Metanephros (tissue), 2 donors: ENCODE measurements around the gene FRG2. TPM values are rescaled to one million over a fixed set of nuclear protein-coding genes. Genes with fewer than 3 reads are reported as not detected.

Experiments
- small RNA-seq: library from RNA; depleted of rRNA; stranded (forward); fragments of <200 nt; gene quantifications from one replicate; pipeline ENCODE3, GENCODE V24; 2014; ENCODE audit warnings: low replicate concordance
- total RNA-seq: library from RNA; depleted of rRNA; stranded (reverse); fragments of >200 nt; gene quantifications from one replicate; pipeline ENCODE4 v1.2.3, GENCODE V29; 2014

The FRG2 gene
- not detected for total RNA-seq

GRCh38 chr4:190027156-190027555, at the start of gene FRG2:
TSS of gene FRG2 (minus strand) at chr4:190027256. CDS start at chr4:190027204, 52 bp downstream.

GRCh38 chr4:190064342-190064741, 37.3 kb upstream of the FRG2 start, which contains the start of gene DBET:
TSS of gene DBET (plus strand) at chr4:190064502.

Small RNAs within 50 kb of the gene (small RNA-seq; reads per million reads assigned to genes)
- gene RNA5SP174 = not detected
- not detected for gene RNA5SP175

Other genes with a start within 250 kb of the FRG2 start
- 17.2 TPM for gene FRG1, start 86.4 kb downstream of the FRG2 start, total RNA-seq
- not detected for gene DBET, start 37.2 kb upstream of the FRG2 start, total RNA-seq
- gene DUX4, start 146.5 kb upstream of the FRG2 start, total RNA-seq = not detected